Sigmoid colon (tissue), 7 donors: ENCODE data around the gene SINHCAF. TPM values are rescaled to one million over a fixed set of nuclear protein-coding genes. Genes with fewer than 3 reads are reported as not detected.

Source experiments
- DNase-seq: peaks from one replicate; pipeline ENCODE4 v3.0.0-alpha.2; 2019
- H3K27ac ChIP-seq, 4 donors: fragments of 200-600 bp; sonication (generic); one replicate each; pipeline ENCODE4 v1.5.1; 2016 to 2019; ENCODE audit warnings: mild to moderate bottlenecking in 1 of 4
- H3K27me3 ChIP-seq, 3 donors: fragments of 200-600 bp; sonication (generic); one replicate each; pipeline ENCODE4 v1.5.1; 2019; ENCODE audit warnings: mild to moderate bottlenecking in 1 of 3
- H3K36me3 ChIP-seq, 4 donors: fragments of 200-600 bp; sonication (generic); one replicate each; pipeline ENCODE4 v1.5.1; 2016 to 2019
- H3K4me1 ChIP-seq, 4 donors: fragments of 200-600 bp; sonication (generic); one replicate each; pipeline ENCODE4 v1.5.1; 2017 to 2019
- H3K4me3 ChIP-seq, 4 donors: fragments of 200-600 bp; sonication (generic); one replicate each; pipeline ENCODE4 v1.5.1; 2017 to 2019; ENCODE audit warnings: mild to moderate bottlenecking in 2 of 4, moderate library complexity in 1 of 4
- H3K9me3 ChIP-seq, 4 donors: fragments of 200-600 bp in 3 of 4; sonication (generic) in 3 of 4; one replicate each; pipeline versions ENCODE4 v1.5.1 to v1.6.1; 2013 to 2019
- CTCF ChIP-seq, 4 experiments: fragments of 450-650 bp in 3 of 4; fragments of 200-600 bp in 1 of 4; IDR thresholded peaks; one replicate each; pipeline ENCODE4 v1.5.1; 2016 to 2019; ENCODE audit warnings: antibody characterized with exemption in 4 of 4, mild to moderate bottlenecking in 3 of 4, moderate library complexity in 2 of 4
- EP300 ChIP-seq, 4 donors: sonication (generic); formaldehyde crosslinking; IDR thresholded peaks; one replicate each; pipeline ENCODE4 v1.6.1; 2017; ENCODE audit warnings: antibody characterized with exemption in 4 of 4
- POLR2A ChIP-seq, 2 donors: fragments of 450-650 bp; IDR thresholded peaks; one replicate each; pipeline ENCODE4 v1.6.1; 2016; ENCODE audit warnings: antibody characterized with exemption in 2 of 2, mild to moderate bottlenecking in 2 of 2, moderate library complexity in 2 of 2
- POLR2AphosphoS5 ChIP-seq, 4 donors: sonication (generic); formaldehyde crosslinking; IDR thresholded peaks; one replicate each; pipeline ENCODE4 v1.6.1; 2017; ENCODE audit warnings: antibody characterized with exemption in 4 of 4
- WGBS, 2 donors: extraction: QIAGEN DNeasy Blood & Tissue Kit; methylation state at CpG; one replicate each; pipeline ENCODE4 v1.1.7; 2013; 5-methylcytosine and 5-hydroxymethylcytosine counted together
- intact Hi-C: fragments of 100-400 bp; cut with DNase I; formaldehyde crosslinking; loops from one replicate; pipeline ENCODE4 v1.15.1; 2023
- polyA plus RNA-seq, 3 donors: library from polyadenylated mRNA; stranded (reverse); fragments of 200-250 nt; gene quantifications; one replicate each; pipeline ENCODE4 v1.2.3, GENCODE V29; 2013
- total RNA-seq, 4 donors: library from RNA; depleted of rRNA; stranded (reverse); fragments of >200 nt; gene quantifications; one replicate each; pipeline ENCODE4 v1.1.0, GENCODE V29; 2016
- donor health status: healthy with polysubstance abuse.
- donor health status: Bipolar disorder and iron deficiency.
- donor health status: healthy.

The SINHCAF gene
- total and polyA plus RNA-seq, 7 donors = 31.1 to 68.4 (median 51.7) TPM

GRCh38 chr12:31234955-31235867 lies 90.7 kb downstream of the SINHCAF start:
- Histone ChIP-seq H3K36me3 (no peaks in the 10 kb centered on the region), H3K4me1 (peaks cover 0 to 6% (median 0%) of the 10 kb centered on the region in 4 donors), H3K27ac (no peak overlapping the region), H3K9me3 (no peaks in the 10 kb centered on the region), H3K4me3 (no peak overlapping the region), H3K27me3 (peaks cover 0 to 17% (median 0%) of the 10 kb centered on the region in 3 donors)
- no peak for DNase-seq
- 24 to 49% methylated on average over 12 of the region's 12 CpGs for WGBS, 2 donors
- TF ChIP-seq CTCF (IDR thresholded peaks at IDR 0.05) = peak in 3 of 4 experiments; percentile 38 to 41 (median 38)
- TF ChIP-seq POLR2AphosphoS5 (IDR thresholded peaks at IDR 0.05) = no peak
- intact Hi-C loops = loop anchor here (5.0 kb wide), 1 partner anchor 388 kb away; no protein-coding TSS in a partner anchor

GRCh38 chr12:31234053-31234840 lies 91.7 kb downstream of the SINHCAF start:
- H3K27me3 ChIP-seq = peaks cover 0 to 17% (median 0%) of the 10 kb centered on the region in 3 donors
- H3K4me3 ChIP-seq = no peak overlapping the region
- no peaks in the 10 kb centered on the region for H3K36me3 ChIP-seq
- WGBS, 2 donors = 60 to 74% methylated on average over 14 of the region's 14 CpGs
- H3K4me1 ChIP-seq = peaks cover 0 to 6% (median 0%) of the 10 kb centered on the region in 4 donors
- no peak overlapping the region for H3K27ac ChIP-seq
- DNase-seq = no peak
- no peaks in the 10 kb centered on the region for H3K9me3 ChIP-seq
- TF ChIP-seq POLR2A (IDR thresholded peaks at IDR 0.05) = no peak
- intact Hi-C loops = no loop called here

- H3K36me3 ChIP-seq = no peaks in the 10 kb centered on the region
- intact Hi-C loops = no loop called here
- no peak overlapping the region for H3K27ac ChIP-seq
- TF ChIP-seq POLR2A (IDR thresholded peaks at IDR 0.05) (no peak), POLR2AphosphoS5 (IDR thresholded peaks at IDR 0.05) (no peak), EP300 (IDR thresholded peaks at IDR 0.05) (no peak), CTCF (IDR thresholded peaks at IDR 0.05) (no peak)
- H3K4me3 ChIP-seq = no peak overlapping the region
- H3K4me1 ChIP-seq = no peaks in the 10 kb centered on the region
- H3K9me3 ChIP-seq = no peaks in the 10 kb centered on the region
- WGBS, 2 donors = 77% methylated on average over 5 of the region's 5 CpGs
- H3K27me3 ChIP-seq = peaks cover 0 to 13% (median 0%) of the 10 kb centered on the region in 3 donors
- no peak for DNase-seq
These were observed 92.8 kb downstream of the SINHCAF start for GRCh38 chr12:31233061-31233730.

- no peak for TF ChIP-seq CTCF (IDR thresholded peaks at IDR 0.05)
- H3K27ac ChIP-seq = no peak overlapping the region
- WGBS, 2 donors = 83 to 87% methylated on average over 11 of the region's 11 CpGs
- H3K36me3 ChIP-seq = no peaks in the 10 kb centered on the region
- H3K27me3 ChIP-seq = peaks cover 0 to 10% (median 0%) of the 10 kb centered on the region in 3 donors
- DNase-seq = no peak
- H3K4me3 ChIP-seq = no peak overlapping the region
- intact Hi-C loops = no loop called here
- H3K4me1 ChIP-seq = no peaks in the 10 kb centered on the region
- no peaks in the 10 kb centered on the region for H3K9me3 ChIP-seq
These were observed 93.5 kb downstream of the SINHCAF start for GRCh38 chr12:31232361-31232965.
